GM23338 (cell line): ENCODE measurements around the gene METRN. TPM values are rescaled to one million over a fixed set of nuclear protein-coding genes. Genes with fewer than 3 reads are reported as not detected.
A peak's percentile ranks its signal among the peaks of the same experiment; 100 is the strongest.

Source experiments
- ATAC-seq: fragments of 200-7000 bp; cut with Tn5 transposase; 3 replicates; pipeline ENCODE4 v1.9.1; 2020
- DNase-seq: peaks from one replicate; pipeline ENCODE4 v3.0.0-alpha.2; 2015; ENCODE audit warnings: low spot score
- H2AFZ ChIP-seq: fragments of 200-600 bp; sonication (generic); 2 replicates; pipeline ENCODE4 v1.8.0; 2016; ENCODE audit warnings: antibody characterized with exemption, mild to moderate bottlenecking, moderate library complexity
- H3F3A ChIP-seq: fragments of 200-600 bp; sonication (generic); replicated peaks from 2 replicates; pipeline ENCODE4 v1.8.0; 2017; ENCODE audit warnings: antibody characterized with exemption, mixed run types, low read depth
- H3K27ac ChIP-seq: fragments of 200-600 bp; sonication (generic); 2 replicates; pipeline ENCODE4 v1.6.1; 2016; ENCODE audit warnings: low read depth
- H3K27me3 ChIP-seq: fragments of 200-600 bp; sonication (generic); 2 replicates; pipeline ENCODE4 v1.8.0; 2016; ENCODE audit warnings: mild to moderate bottlenecking, mixed run types, moderate library complexity; ENCODE audit not compliant: insufficient read depth
- H3K36me3 ChIP-seq: fragments of 200-600 bp; sonication (generic); 2 replicates; pipeline ENCODE4 v1.8.0; 2016; ENCODE audit warnings: mild to moderate bottlenecking; ENCODE audit not compliant: insufficient read depth
- H3K4me1 ChIP-seq: fragments of 200-600 bp; sonication (generic); 2 replicates; pipeline ENCODE4 v1.8.0; 2016; ENCODE audit warnings: mild to moderate bottlenecking, moderate library complexity; ENCODE audit not compliant: insufficient read depth
- H3K4me2 ChIP-seq: fragments of 200-600 bp; sonication (generic); 2 replicates; pipeline ENCODE4 v1.7.1; 2017; ENCODE audit warnings: mixed run types
- H3K4me3 ChIP-seq: fragments of 200-600 bp; sonication (generic); 2 replicates; pipeline ENCODE4 v1.6.1; 2016; ENCODE audit warnings: mixed run types
- H3K79me2 ChIP-seq: fragments of 200-600 bp; sonication (generic); replicated peaks from 2 replicates; pipeline ENCODE4 v1.8.0; 2017; ENCODE audit warnings: mild to moderate bottlenecking; ENCODE audit not compliant: insufficient read depth
- H3K9me2 ChIP-seq: fragments of 200-600 bp; sonication (generic); 2 replicates; pipeline ENCODE4 v1.8.0; 2017; ENCODE audit not compliant: insufficient read depth
- H4K20me1 ChIP-seq: fragments of 200-600 bp; sonication (generic); replicated peaks from 2 replicates; pipeline ENCODE4 v1.8.0; 2017; ENCODE audit warnings: mild to moderate bottlenecking; ENCODE audit not compliant: insufficient read depth
- H3K27ac Mint-ChIP-seq: 2 replicates; pipeline ENCODE4 v1.8.0; 2020; ENCODE audit warnings: inconsistent platforms, mild to moderate bottlenecking, moderate library complexity, mixed read lengths
- H3K27me3 Mint-ChIP-seq: 3 replicates; pipeline ENCODE4 v1.8.0; 2022; ENCODE audit warnings: low read depth, mild to moderate bottlenecking, moderate library complexity, mixed read lengths, inconsistent platforms; ENCODE audit not compliant: insufficient read depth, poor library complexity
- H3K36me3 Mint-ChIP-seq: 3 replicates; pipeline ENCODE4 v1.8.0; 2021; ENCODE audit warnings: low read depth, mild to moderate bottlenecking, inconsistent platforms, moderate library complexity, mixed read lengths
- H3K4me1 Mint-ChIP-seq: 3 replicates; pipeline ENCODE4 v1.8.0; 2020; ENCODE audit warnings: mild to moderate bottlenecking, inconsistent platforms, mixed read lengths
- H3K4me3 Mint-ChIP-seq: 3 replicates; pipeline ENCODE4 v1.8.0; 2021; ENCODE audit warnings: moderate library complexity, mild to moderate bottlenecking, inconsistent platforms, mixed read lengths
- H3K9me3 Mint-ChIP-seq: 3 replicates; pipeline ENCODE4 v1.8.0; 2020; ENCODE audit warnings: moderate library complexity, mild to moderate bottlenecking, inconsistent platforms, mixed read lengths
- EZH2 ChIP-seq: fragments of 200-600 bp; sonication (generic); IDR thresholded peaks from one replicate; pipeline ENCODE4 v1.8.0; 2017; ENCODE audit warnings: antibody characterized with exemption, mild to moderate bottlenecking, low read depth; ENCODE audit not compliant: unreplicated experiment
- POLR2AphosphoS5 ChIP-seq: IDR thresholded peaks from 2 replicates; pipeline ENCODE4 v1.6.1; 2016; ENCODE audit warnings: antibody characterized with exemption, low read depth
- ZNF462 ChIP-seq: fragments of 250-450 bp; sonication (Bioruptor Pico); IDR thresholded peaks from 2 replicates; pipeline ENCODE4 v1.5.0; 2020; ENCODE audit warnings: mild to moderate bottlenecking, moderate library complexity
- polyA plus RNA-seq: library from polyadenylated mRNA; unstranded; fragments of >200 nt; fragmentation: Nextera tagmentation; extraction: Ambion mirVana; gene quantifications from 2 replicates; pipeline ENCODE4 v1.2.1, GENCODE V29; 2016
- total RNA-seq: library from RNA; depleted of rRNA; stranded (reverse); fragments of >200 nt; shearing (Covaris generic); gene quantifications from 2 replicates; pipeline ENCODE4 v1.2.3, GENCODE V29; 2014

Gene METRN
- total and polyA plus RNA-seq, 2 experiments from 2014 or later = 18.7 to 33.0 TPM

GRCh38 chr16:706189-707061 is 8.5 kb upstream of the METRN start:
- H3K9me3 Mint-ChIP-seq = no peaks in the 10 kb centered on the region
- Histone ChIP-seq H3K4me1 (no peaks in the 10 kb centered on the region), H3K4me2 (peak overlapping the region; percentile 94), H3K9me2 (no peaks in the 10 kb centered on the region), H4K20me1 (no peaks in the 10 kb centered on the region; the same call in 1 of the 2 replicates), H3F3A (0 out of 2 replicates have a peak, but pooled peaks cover 6% of the 10 kb centered on the region), H3K36me3 (no peaks in the 10 kb centered on the region), H2AFZ (peak overlapping the region; percentile 88; the same call in 1 of the 2 replicates), H3K27me3 (peaks cover 76% of the 10 kb centered on the region), H3K79me2 (no peaks in the 10 kb centered on the region), H3K27ac (no peak overlapping the region), H3K4me3 (peak overlapping the region; percentile 67)
- no peak overlapping the region for H3K27ac Mint-ChIP-seq
- DNase-seq = peak; percentile 76
- peak; percentile 30 for ATAC-seq
- no peaks in the 10 kb centered on the region for H3K36me3 Mint-ChIP-seq
- TF ChIP-seq ZNF462 (CRISPR knock-in tag) (no peak), EZH2 (peak; percentile 42), POLR2AphosphoS5 (no peak)
- peaks cover 68% of the 10 kb centered on the region for H3K27me3 Mint-ChIP-seq
- no peaks in the 10 kb centered on the region; the same call in 2 of the 3 replicates for H3K4me1 Mint-ChIP-seq
- peak overlapping the region; percentile 74 for H3K4me3 Mint-ChIP-seq

GRCh38 chr16:707062-707538 is 7.8 kb upstream of the METRN start:
- Mint-ChIP-seq H3K4me3 (peak overlapping the region; percentile 74), H3K9me3 (no peaks in the 10 kb centered on the region), H3K4me1 (no peaks in the 10 kb centered on the region; the same call in 2 of the 3 replicates), H3K27me3 (peaks cover 63% of the 10 kb centered on the region), H3K27ac (no peak overlapping the region), H3K36me3 (no peaks in the 10 kb centered on the region)
- H4K20me1 ChIP-seq = no peaks in the 10 kb centered on the region; the same call in 1 of the 2 replicates
- DNase-seq = no peak
- H3K4me3 ChIP-seq = peak overlapping the region; percentile 67; the same call in 1 of the 2 replicates
- no peaks in the 10 kb centered on the region for H3K9me2 ChIP-seq
- no peak for ATAC-seq
- H3K4me1 ChIP-seq = no peaks in the 10 kb centered on the region
- H3K4me2 ChIP-seq = peak overlapping the region; percentile 94; the same call in 1 of the 2 replicates
- no peak overlapping the region for H2AFZ ChIP-seq
- no peaks in the 10 kb centered on the region for H3K79me2 ChIP-seq
- H3F3A ChIP-seq = 0 out of 2 replicates have a peak, but pooled peaks cover 6% of the 10 kb centered on the region
- peaks cover 71% of the 10 kb centered on the region for H3K27me3 ChIP-seq
- no peak overlapping the region for H3K27ac ChIP-seq
- H3K36me3 ChIP-seq = no peaks in the 10 kb centered on the region
- TF ChIP-seq POLR2AphosphoS5 (no peak), ZNF462 (CRISPR knock-in tag) (no peak)
